Measurements from ENCODE around the gene RBM8A. TPM values are rescaled to one million over a fixed set of nuclear protein-coding genes. Genes with fewer than 3 reads are reported as not detected.
"Not testable (repeated sequence)": the region's sequence is repeated elsewhere in the genome, so short reads cannot be mapped to it uniquely, and the experiment has no call there.

RBM8A gene
- polyA plus RNA-seq, 2 of the 4 experiments (the other 2 are of a cell fraction), result 240 to 281 TPM

DNA sequence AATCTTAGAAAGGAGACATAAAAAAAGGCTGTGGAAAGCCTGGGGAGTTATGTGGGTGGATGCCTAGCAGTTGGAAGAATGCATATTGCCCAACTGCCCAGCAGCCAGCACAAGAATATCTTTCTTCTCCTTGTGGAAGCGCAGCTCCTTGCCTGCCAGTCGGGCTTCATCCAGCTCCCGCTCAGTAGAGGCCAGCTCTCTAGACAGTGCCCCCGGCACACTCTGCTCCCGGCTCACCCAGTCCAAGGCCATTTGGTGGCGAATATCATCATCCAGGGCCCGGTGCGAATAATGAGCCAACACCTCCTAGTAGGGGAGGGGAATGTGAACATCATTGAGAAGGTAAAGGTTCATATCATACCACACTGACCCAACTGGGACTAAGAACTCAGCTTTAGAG lies 9.0 kb upstream of the RBM8A start:
- Histone ChIP-seq H3K4me1 (no peaks in the 10 kb centered on the region), H3K4me3 (no peak overlapping the region), H3K4me2 (no peak overlapping the region), H3K27ac (no peak overlapping the region; a peak in 1 of 6 replicates), H3K9me3 (no peaks in the 10 kb centered on the region)
- ChIA-PET POLR2A (interaction anchor here (1.0 to 2.2 kb wide), 3 partner anchors 9 to 22 kb away, joined by 3 to 9 read pairs (median 3); partner anchors contain the start of genes LIX1L and RBM8A), CTCF (interaction anchor here (0.8 to 2.1 kb wide), 9 partner anchors 9 to 91 kb away, joined by 3 to 8 read pairs (median 4); partner anchors contain the start of genes ITGA10, LIX1L, NUDT17 and RBM8A)
- no peak for ATAC-seq
- no peak for FAIRE-seq
- no peak for TF ChIP-seq ESRRA (IDR thresholded peaks at IDR 0.05; ENCODE audit: borderline replicate concordance, low read length)
- no peak for TF ChIP-seq TP53 (CRISPR knock-in tag; IDR thresholded peaks at IDR 0.05)
- no peak for DNase-seq (ENCODE audit: low read depth in 1 of 2, low spot score in 1 of 2)
- 92% methylated on average over 8 of the region's 8 CpGs for WGBS (ENCODE audit: missing lambda C conversion rate)

DNA sequence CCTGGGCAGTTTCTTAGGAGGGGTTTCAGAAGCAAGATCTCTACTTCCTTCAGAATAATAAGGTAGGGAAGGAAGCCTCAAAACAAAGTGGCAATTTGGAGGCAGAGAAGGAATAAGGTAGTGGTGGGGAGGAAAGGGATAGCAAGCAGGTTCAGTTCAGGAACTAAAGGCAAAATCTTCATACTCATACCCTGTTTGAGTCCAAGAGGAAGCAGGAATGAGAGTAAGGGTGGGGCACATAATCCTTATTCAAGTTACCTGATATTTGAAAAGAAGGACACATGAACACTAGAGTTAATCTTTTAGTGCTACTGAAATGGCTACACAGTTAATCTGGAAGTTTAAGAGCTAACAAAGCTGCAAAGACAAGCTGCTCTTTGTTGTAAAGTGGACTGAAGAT lies 8.4 kb upstream of the RBM8A start:
- ChIA-PET POLR2A (interaction anchor here (2.2 kb wide), 1 partner anchor 8 kb away, joined by 9 read pairs; the partner anchor contains the start of gene RBM8A), CTCF (interaction anchor here (1.2 to 2.1 kb wide), 5 partner anchors 8 to 90 kb away, joined by 3 to 7 read pairs (median 5); partner anchors contain the start of genes ITGA10, NUDT17 and RBM8A)
- no peak for DNase-seq (ENCODE audit: low read depth in 1 of 2, low spot score in 1 of 2)
- FAIRE-seq, result no peak
- Histone ChIP-seq H3K4me2 (no peak overlapping the region), H3K4me1 (no peaks in the 10 kb centered on the region), H3K9me3 (no peaks in the 10 kb centered on the region), H3K4me3 (no peak overlapping the region), H3K27ac (no peak overlapping the region)
- ATAC-seq, result no peak
- TF ChIP-seq NFE2L2 (conservative IDR thresholded peaks at IDR 0.05; ENCODE audit: low read length) (no peak), ZSCAN20 (CRISPR knock-in tag; IDR thresholded peaks at IDR 0.05) (no peak), HOXA7 (CRISPR knock-in tag; IDR thresholded peaks at IDR 0.05) (no peak), FOSL2 (IDR thresholded peaks at IDR 0.05) (no peak), FOSL2 (CRISPR knock-in tag; IDR thresholded peaks at IDR 0.05) (no peak), RARB (CRISPR knock-in tag; IDR thresholded peaks at IDR 0.05) (no peak), CHD4 (IDR thresholded peaks at IDR 0.05; ENCODE audit: borderline replicate concordance) (no peak), KDM1A (IDR thresholded peaks at IDR 0.05; ENCODE audit: low read depth) (no peak), HDAC2 (IDR thresholded peaks at IDR 0.05) (no peak), TP53 (CRISPR knock-in tag; IDR thresholded peaks at IDR 0.05) (no peak), JUNB (IDR thresholded peaks at IDR 0.05) (no peak), HOXB13 (CRISPR knock-in tag; IDR thresholded peaks at IDR 0.05; ENCODE audit: low read depth) (no peak), GATA3 (IDR thresholded peaks at IDR 0.05; ENCODE audit: borderline replicate concordance) (no peak), RCOR1 (IDR thresholded peaks at IDR 0.05; ENCODE audit: low read depth, low read length) (no peak), ZFP36 (IDR thresholded peaks at IDR 0.05; ENCODE audit: borderline replicate concordance, partially characterized antibody) (no peak), MAZ (IDR thresholded peaks at IDR 0.05; ENCODE audit: borderline replicate concordance, low read depth, low read length) (no peak), JUN (IDR thresholded peaks at IDR 0.05) (no peak)
- TF ChIP-seq, protein P1, sequence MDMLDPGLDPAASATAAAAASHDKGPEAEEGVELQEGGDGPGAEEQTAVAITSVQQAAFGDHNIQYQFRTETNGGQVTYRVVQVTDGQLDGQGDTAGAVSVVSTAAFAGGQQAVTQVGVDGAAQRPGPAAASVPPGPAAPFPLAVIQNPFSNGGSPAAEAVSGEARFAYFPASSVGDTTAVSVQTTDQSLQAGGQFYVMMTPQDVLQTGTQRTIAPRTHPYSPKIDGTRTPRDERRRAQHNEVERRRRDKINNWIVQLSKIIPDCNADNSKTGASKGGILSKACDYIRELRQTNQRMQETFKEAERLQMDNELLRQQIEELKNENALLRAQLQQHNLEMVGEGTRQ (IDR thresholded peaks at IDR 0.05), result no peak

DNA sequence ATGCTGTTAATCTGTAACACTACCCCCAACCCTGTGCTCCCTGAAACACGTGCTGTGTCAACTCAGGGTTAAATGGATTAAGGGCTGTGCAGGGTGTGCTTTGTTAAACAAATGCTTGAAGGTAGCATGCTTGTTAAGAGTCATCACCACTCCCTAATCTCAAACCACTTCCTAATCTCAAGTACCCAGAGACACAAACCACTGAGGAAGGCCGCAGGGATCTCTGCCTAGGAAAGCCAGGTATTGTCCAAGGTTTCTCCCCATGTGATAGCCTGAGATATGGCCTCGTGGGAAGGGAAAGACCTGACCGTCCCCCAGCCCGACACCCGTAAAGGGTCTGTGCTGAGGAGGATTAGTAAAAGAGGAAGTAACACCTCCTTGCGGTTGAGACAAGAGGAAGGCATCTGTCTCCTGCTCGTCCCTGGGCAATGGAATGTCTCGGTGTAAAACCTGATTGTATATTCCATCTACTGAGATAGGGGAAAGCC lies 5.3 kb upstream of the RBM8A start:
- H3K4me3 ChIP-seq; H3K9me3 ChIP-seq; H3K27ac ChIP-seq; ATAC-seq; POLR2A ChIA-PET; H3K4me2 ChIP-seq; DNase-seq (ENCODE audit: low read depth in 1 of 2, low spot score in 1 of 2); FAIRE-seq; H3K4me1 ChIP-seq: not testable (repeated sequence)
- WGBS (ENCODE audit: missing lambda C conversion rate), result 82% methylated on average over 9 of the region's 9 CpGs
- CTCF ChIA-PET, result interaction anchor here (1.4 to 1.9 kb wide), 3 partner anchors 25 to 75 kb away, joined by 4 to 9 read pairs (median 5); partner anchors contain the start of gene LIX1L

DNA sequence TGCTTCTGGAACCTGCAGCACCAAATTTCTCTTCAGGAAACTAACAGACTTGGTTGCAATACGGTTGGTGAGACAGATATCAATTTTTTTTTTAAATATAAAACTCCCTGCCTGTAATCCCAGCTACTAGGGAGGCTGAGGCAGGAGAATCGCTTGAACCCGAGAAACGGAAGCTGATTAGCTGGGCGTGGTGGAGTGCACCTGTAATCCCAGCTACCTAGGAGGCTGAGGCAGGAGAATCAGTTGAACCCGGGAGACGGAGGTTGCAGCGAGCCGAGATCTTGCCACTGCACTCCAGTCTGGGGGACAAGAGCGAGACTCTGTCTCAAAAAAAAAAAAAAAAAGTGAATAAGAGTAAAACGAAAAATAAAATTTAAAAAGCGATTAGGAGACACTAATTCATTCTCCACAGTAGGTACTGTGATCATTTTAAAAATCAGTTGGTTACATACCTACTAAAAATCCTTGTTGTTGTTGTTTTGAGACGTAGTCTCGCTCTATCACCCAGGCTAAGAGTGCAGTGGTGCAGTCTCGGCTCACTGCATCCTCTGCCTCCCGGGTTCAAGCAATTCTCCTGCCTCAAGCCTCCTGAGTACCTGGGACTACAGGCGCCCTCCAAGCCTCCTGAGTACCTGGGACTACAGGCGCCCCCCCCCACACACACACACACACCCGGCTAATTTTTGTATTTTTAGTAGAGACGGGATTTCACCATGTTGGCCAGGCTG lies 796 bp upstream of the RBM8A start:
- Histone ChIP-seq H3K4me1 (peaks cover 10% of the 10 kb centered on the region; the same call in 2 of the 3 replicates), H3K4me2 (peak overlapping the region; percentile 91), H3K4me3 (peak overlapping the region; percentile 84), H3K27ac (peak overlapping the region; percentile 97), H3K9me3 (no peaks in the 10 kb centered on the region)
- DNase-seq (ENCODE audit: low read depth in 1 of 2, low spot score in 1 of 2) (no peak), ATAC-seq (no peak), FAIRE-seq (no peak)
- 56% methylated on average over 20 of the region's 20 CpGs for WGBS (ENCODE audit: missing lambda C conversion rate)
- ChIA-PET CTCF (interaction anchor here (0.8 to 6.2 kb wide), 16 partner anchors 8 to 82 kb away, joined by 3 to 41 read pairs (median 8); partner anchors contain the start of genes ANKRD34A, LIX1L, NUDT17 and PEX11B), POLR2A (interaction anchor here (0.6 to 3.3 kb wide), 28 partner anchors 8 to 647 kb away, joined by 3 to 62 read pairs (median 5); partner anchors contain the start of genes ANKRD34A, LIX1L, NUDT17 and PEX11B)
- TF ChIP-seq, protein P2, sequence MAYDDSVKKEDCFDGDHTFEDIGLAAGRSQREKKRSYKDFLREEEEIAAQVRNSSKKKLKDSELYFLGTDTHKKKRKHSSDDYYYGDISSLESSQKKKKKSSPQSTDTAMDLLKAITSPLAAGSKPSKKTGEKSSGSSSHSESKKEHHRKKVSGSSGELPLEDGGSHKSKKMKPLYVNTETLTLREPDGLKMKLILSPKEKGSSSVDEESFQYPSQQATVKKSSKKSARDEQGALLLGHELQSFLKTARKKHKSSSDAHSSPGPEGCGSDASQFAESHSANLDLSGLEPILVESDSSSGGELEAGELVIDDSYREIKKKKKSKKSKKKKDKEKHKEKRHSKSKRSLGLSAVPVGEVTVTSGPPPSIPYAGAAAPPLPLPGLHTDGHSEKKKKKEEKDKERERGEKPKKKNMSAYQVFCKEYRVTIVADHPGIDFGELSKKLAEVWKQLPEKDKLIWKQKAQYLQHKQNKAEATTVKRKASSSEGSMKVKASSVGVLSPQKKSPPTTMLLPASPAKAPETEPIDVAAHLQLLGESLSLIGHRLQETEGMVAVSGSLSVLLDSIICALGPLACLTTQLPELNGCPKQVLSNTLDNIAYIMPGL (CRISPR knock-in tag; IDR thresholded peaks at IDR 0.05; ENCODE audit: borderline replicate concordance), result no peak
- TF ChIP-seq RAD21 (conservative IDR thresholded peaks at IDR 0.05 in 1 of 2, IDR thresholded peaks at IDR 0.05 in 1 of 2) (no peak), ESRRA (IDR thresholded peaks at IDR 0.05; ENCODE audit: borderline replicate concordance, low read length) (no peak), CBX8 (IDR thresholded peaks at IDR 0.05) (no peak), CHD4 (IDR thresholded peaks at IDR 0.05; ENCODE audit: borderline replicate concordance) (no peak), FOXS1 (CRISPR knock-in tag; IDR thresholded peaks at IDR 0.05) (no peak), HOXA7 (CRISPR knock-in tag; IDR thresholded peaks at IDR 0.05) (no peak), TFCP2L1 (CRISPR knock-in tag; IDR thresholded peaks at IDR 0.05) (no peak), HOXB13 (CRISPR knock-in tag; IDR thresholded peaks at IDR 0.05; ENCODE audit: low read depth) (no peak), CBX2 (IDR thresholded peaks at IDR 0.05; ENCODE audit: borderline replicate concordance, low read depth) (no peak)
- TF ChIP-seq, protein P3, sequence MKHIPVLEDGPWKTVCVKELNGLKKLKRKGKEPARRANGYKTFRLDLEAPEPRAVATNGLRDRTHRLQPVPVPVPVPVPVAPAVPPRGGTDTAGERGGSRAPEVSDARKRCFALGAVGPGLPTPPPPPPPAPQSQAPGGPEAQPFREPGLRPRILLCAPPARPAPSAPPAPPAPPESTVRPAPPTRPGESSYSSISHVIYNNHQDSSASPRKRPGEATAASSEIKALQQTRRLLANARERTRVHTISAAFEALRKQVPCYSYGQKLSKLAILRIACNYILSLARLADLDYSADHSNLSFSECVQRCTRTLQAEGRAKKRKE (CRISPR knock-in tag; IDR thresholded peaks at IDR 0.05; ENCODE audit: low read depth), result no peak

All from A549 (cell line).